Sigmoid colon (tissue), 7 donors: ENCODE results near the gene ACADM. TPM values are rescaled to one million over a fixed set of nuclear protein-coding genes. Genes with fewer than 3 reads are reported as not detected.

Source experiments
- DNase-seq: peaks from one replicate; pipeline ENCODE4 v3.0.0-alpha.2; 2019
- H3K27ac ChIP-seq, 4 donors: fragments of 200-600 bp; sonication (generic); one replicate each; pipeline ENCODE4 v1.5.1; 2016 to 2019; ENCODE audit warnings: mild to moderate bottlenecking in 1 of 4
- H3K27me3 ChIP-seq, 3 donors: fragments of 200-600 bp; sonication (generic); one replicate each; pipeline ENCODE4 v1.5.1; 2019; ENCODE audit warnings: mild to moderate bottlenecking in 1 of 3
- H3K36me3 ChIP-seq, 4 donors: fragments of 200-600 bp; sonication (generic); one replicate each; pipeline ENCODE4 v1.5.1; 2016 to 2019
- H3K4me1 ChIP-seq, 4 donors: fragments of 200-600 bp; sonication (generic); one replicate each; pipeline ENCODE4 v1.5.1; 2017 to 2019
- H3K4me3 ChIP-seq, 4 donors: fragments of 200-600 bp; sonication (generic); one replicate each; pipeline ENCODE4 v1.5.1; 2017 to 2019; ENCODE audit warnings: mild to moderate bottlenecking in 2 of 4, moderate library complexity in 1 of 4
- H3K9me3 ChIP-seq, 4 donors: fragments of 200-600 bp in 3 of 4; sonication (generic) in 3 of 4; one replicate each; pipeline versions ENCODE4 v1.5.1 to v1.6.1; 2013 to 2019
- EP300 ChIP-seq, 4 donors: sonication (generic); formaldehyde crosslinking; IDR thresholded peaks; one replicate each; pipeline ENCODE4 v1.6.1; 2017; ENCODE audit warnings: antibody characterized with exemption in 4 of 4
- POLR2A ChIP-seq, 2 donors: fragments of 450-650 bp; IDR thresholded peaks; one replicate each; pipeline ENCODE4 v1.6.1; 2016; ENCODE audit warnings: antibody characterized with exemption in 2 of 2, mild to moderate bottlenecking in 2 of 2, moderate library complexity in 2 of 2
- POLR2AphosphoS5 ChIP-seq, 4 donors: sonication (generic); formaldehyde crosslinking; IDR thresholded peaks; one replicate each; pipeline ENCODE4 v1.6.1; 2017; ENCODE audit warnings: antibody characterized with exemption in 4 of 4
- WGBS, 2 donors: extraction: QIAGEN DNeasy Blood & Tissue Kit; methylation state at CpG; one replicate each; pipeline ENCODE4 v1.1.7; 2013; 5-methylcytosine and 5-hydroxymethylcytosine counted together
- intact Hi-C: fragments of 100-400 bp; cut with DNase I; formaldehyde crosslinking; loops from one replicate; pipeline ENCODE4 v1.15.1; 2023
- polyA plus RNA-seq, 3 donors: library from polyadenylated mRNA; stranded (reverse); fragments of 200-250 nt; gene quantifications; one replicate each; pipeline ENCODE4 v1.2.3, GENCODE V29; 2013
- total RNA-seq, 4 donors: library from RNA; depleted of rRNA; stranded (reverse); fragments of >200 nt; gene quantifications; one replicate each; pipeline ENCODE4 v1.1.0, GENCODE V29; 2016
- TF ChIP-seq, protein P1 (sequence below), 4 experiments: fragments of 450-650 bp in 3 of 4; fragments of 200-600 bp in 1 of 4; IDR thresholded peaks; one replicate each; pipeline ENCODE4 v1.5.1; 2016 to 2019; ENCODE audit warnings: antibody characterized with exemption in 4 of 4, mild to moderate bottlenecking in 3 of 4, moderate library complexity in 2 of 4
- donor health status: healthy with polysubstance abuse.
- donor health status: Bipolar disorder and iron deficiency.
- donor health status: healthy.

The ACADM gene
- total and polyA plus RNA-seq, 7 donors: 33.0 to 197 (median 63.1) TPM

DNA sequence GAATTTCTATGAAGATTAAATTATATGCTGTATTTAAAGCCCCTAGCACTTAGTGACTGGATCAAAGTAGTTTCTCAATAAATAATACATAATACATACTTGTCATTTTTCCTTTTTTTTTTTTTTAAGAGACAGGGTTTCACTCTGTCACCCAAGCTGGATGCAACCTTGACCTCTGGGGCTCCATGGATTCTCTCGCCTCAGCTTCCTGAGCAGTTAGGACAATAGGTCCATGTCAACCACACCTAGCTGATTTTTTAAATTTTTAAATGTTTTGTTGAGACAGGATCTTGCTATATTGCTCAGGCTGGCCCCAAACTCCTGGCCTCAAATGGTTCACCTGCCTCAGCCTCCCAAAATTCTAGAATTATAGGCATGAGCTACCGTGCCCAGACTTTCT lies 5.9 kb downstream of the ACADM start:
- H3K4me1 ChIP-seq: peaks cover 0 to 26% (median 16%) of the 10 kb centered on the region in 4 donors
- intact Hi-C loops: no loop called here

DNA sequence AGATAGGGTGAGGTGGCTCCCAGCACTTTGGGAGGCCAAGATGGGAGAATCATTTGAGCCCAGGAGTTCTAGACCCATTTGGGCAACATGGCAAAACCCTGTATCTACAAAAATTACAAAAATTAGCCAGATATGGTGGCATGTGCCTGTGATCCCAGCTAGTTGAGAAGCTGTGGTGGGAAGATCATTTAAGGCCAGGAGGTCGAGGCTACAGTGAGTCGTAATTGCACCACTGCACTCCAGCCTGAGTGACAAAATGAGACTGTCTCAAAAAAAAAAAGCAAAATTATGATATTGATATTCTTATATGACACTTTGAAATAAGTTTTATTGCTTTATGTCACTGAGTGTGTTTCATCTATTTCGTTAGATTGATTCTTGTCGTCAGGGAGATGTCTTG lies 7.4 kb downstream of the ACADM start:
- no peaks in the 10 kb centered on the region for H3K27me3 ChIP-seq
- no peak overlapping the region for H3K27ac ChIP-seq
- DNase-seq: no peak
- WGBS, 2 donors: 46 to 82% methylated on average over 4 of the region's 4 CpGs
- no peaks in the 10 kb centered on the region for H3K9me3 ChIP-seq
- TF ChIP-seq, protein P1, sequence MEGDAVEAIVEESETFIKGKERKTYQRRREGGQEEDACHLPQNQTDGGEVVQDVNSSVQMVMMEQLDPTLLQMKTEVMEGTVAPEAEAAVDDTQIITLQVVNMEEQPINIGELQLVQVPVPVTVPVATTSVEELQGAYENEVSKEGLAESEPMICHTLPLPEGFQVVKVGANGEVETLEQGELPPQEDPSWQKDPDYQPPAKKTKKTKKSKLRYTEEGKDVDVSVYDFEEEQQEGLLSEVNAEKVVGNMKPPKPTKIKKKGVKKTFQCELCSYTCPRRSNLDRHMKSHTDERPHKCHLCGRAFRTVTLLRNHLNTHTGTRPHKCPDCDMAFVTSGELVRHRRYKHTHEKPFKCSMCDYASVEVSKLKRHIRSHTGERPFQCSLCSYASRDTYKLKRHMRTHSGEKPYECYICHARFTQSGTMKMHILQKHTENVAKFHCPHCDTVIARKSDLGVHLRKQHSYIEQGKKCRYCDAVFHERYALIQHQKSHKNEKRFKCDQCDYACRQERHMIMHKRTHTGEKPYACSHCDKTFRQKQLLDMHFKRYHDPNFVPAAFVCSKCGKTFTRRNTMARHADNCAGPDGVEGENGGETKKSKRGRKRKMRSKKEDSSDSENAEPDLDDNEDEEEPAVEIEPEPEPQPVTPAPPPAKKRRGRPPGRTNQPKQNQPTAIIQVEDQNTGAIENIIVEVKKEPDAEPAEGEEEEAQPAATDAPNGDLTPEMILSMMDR (IDR thresholded peaks at IDR 0.05): no peak
- TF ChIP-seq POLR2AphosphoS5 (IDR thresholded peaks at IDR 0.05): no peak
- peaks cover 0 to 13% (median 2%) of the 10 kb centered on the region in 4 donors for H3K4me1 ChIP-seq
- peaks cover 4 to 45% (median 10%) of the 10 kb centered on the region in 4 donors for H3K36me3 ChIP-seq
- no peak overlapping the region for H3K4me3 ChIP-seq
- intact Hi-C loops: no loop called here

More for the DNA sequence above, 5.9 kb downstream of the ACADM start:
- no peak overlapping the region for H3K27ac ChIP-seq
- 48% methylated on average over 2 of the region's 2 CpGs for WGBS, 2 donors
- TF ChIP-seq POLR2A (IDR thresholded peaks at IDR 0.05): no peak
- TF ChIP-seq, protein P1 (IDR thresholded peaks at IDR 0.05): no peak
- TF ChIP-seq POLR2AphosphoS5 (IDR thresholded peaks at IDR 0.05): no peak
- TF ChIP-seq EP300 (IDR thresholded peaks at IDR 0.05): no peak
- H3K36me3 ChIP-seq: peaks cover 4 to 30% (median 5%) of the 10 kb centered on the region in 4 donors
- no peaks in the 10 kb centered on the region for H3K27me3 ChIP-seq
- H3K4me3 ChIP-seq: no peak overlapping the region
- no peak for DNase-seq
- no peaks in the 10 kb centered on the region for H3K9me3 ChIP-seq

DNA sequence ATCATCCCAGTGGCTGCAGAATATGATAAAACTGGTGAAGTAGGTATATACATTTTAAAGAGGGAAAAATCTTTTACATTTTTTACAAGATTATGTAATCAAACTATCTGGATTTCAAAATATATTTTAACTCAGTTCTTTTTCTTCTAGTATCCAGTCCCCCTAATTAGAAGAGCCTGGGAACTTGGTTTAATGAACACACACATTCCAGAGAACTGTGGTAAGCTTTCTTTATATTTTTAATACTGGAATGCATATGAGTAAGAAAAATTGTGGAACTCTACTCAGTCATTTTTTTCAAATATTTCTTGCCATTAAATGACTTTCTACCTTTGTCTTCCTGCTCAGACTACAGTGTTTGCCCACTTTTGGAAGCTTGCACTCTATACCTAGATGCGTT lies 8.2 kb downstream of the ACADM start:
- no peak overlapping the region for H3K27ac ChIP-seq
- H3K9me3 ChIP-seq: no peaks in the 10 kb centered on the region
- TF ChIP-seq, protein P1 (IDR thresholded peaks at IDR 0.05): no peak
- TF ChIP-seq POLR2AphosphoS5 (IDR thresholded peaks at IDR 0.05): no peak
- TF ChIP-seq EP300 (IDR thresholded peaks at IDR 0.05): no peak
- no peak for TF ChIP-seq POLR2A (IDR thresholded peaks at IDR 0.05)
- H3K4me3 ChIP-seq: no peak overlapping the region
- WGBS, 2 donors: 50 to 92% methylated on average over 1 of the region's 1 CpG
- H3K36me3 ChIP-seq: peaks cover 4 to 53% (median 10%) of the 10 kb centered on the region in 4 donors
- DNase-seq: no peak
- peaks cover 0 to 5% (median 0%) of the 10 kb centered on the region in 4 donors for H3K4me1 ChIP-seq
- intact Hi-C loops: no loop called here
- no peaks in the 10 kb centered on the region for H3K27me3 ChIP-seq

DNA sequence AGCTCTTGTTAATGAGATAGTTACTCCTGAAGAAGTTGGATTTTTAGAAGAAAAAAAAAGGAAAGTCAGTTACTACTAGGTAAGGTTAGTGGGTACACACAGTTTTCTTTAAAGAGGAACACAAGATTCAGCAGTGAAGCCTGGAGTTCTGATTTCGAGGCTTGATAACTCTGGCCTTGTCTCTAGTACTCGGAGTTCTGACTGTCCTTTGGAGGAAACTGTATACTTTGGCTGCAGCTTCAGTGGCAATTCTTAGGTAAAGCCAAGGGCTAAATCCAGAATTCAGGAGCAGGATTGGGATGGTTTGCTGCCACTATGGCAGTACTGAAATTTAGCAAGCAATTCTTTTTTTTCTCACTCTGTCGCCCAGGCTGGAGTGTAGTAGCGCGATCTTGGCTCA lies 9.2 kb downstream of the ACADM start:
- Histone ChIP-seq H3K4me1 (no peaks in the 10 kb centered on the region), H3K9me3 (no peaks in the 10 kb centered on the region), H3K27me3 (no peaks in the 10 kb centered on the region), H3K4me3 (no peak overlapping the region), H3K27ac (no peak overlapping the region), H3K36me3 (peaks cover 4 to 61% (median 10%) of the 10 kb centered on the region in 4 donors)
- TF ChIP-seq POLR2A (IDR thresholded peaks at IDR 0.05) (no peak), EP300 (IDR thresholded peaks at IDR 0.05) (no peak), POLR2AphosphoS5 (IDR thresholded peaks at IDR 0.05) (no peak)
- TF ChIP-seq, protein P1 (IDR thresholded peaks at IDR 0.05): no peak
- no peak for DNase-seq
- intact Hi-C loops: no loop called here
- 97% methylated on average over 5 of the region's 5 CpGs for WGBS, 2 donors

DNA sequence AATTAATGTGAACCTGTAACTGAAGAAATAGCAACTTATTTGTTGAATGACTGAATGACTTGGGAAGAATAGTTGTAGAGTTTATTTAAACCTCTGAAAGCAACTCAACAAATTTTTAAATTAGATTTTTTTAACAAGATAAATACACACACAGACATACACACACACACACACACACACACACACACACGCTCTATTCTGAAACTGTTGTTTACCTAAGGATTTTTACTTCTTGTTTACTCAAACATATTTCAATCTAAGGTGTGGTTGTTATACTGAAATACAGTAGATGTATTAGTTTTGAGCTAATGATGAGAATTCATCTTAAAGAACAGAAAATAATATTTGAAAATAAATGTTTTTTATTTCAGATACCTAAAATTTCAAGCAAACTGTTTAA lies 11.5 kb downstream of the ACADM start:
- WGBS, 2 donors: 13 to 69% methylated on average over 1 of the region's 1 CpG
- TF ChIP-seq, protein P1 (IDR thresholded peaks at IDR 0.05): no peak
- TF ChIP-seq POLR2AphosphoS5 (IDR thresholded peaks at IDR 0.05) (no peak), EP300 (IDR thresholded peaks at IDR 0.05) (no peak), POLR2A (IDR thresholded peaks at IDR 0.05) (no peak)
- Histone ChIP-seq H3K4me1 (no peaks in the 10 kb centered on the region), H3K27ac (no peak overlapping the region), H3K27me3 (no peaks in the 10 kb centered on the region), H3K4me3 (no peak overlapping the region), H3K36me3 (peaks cover 4 to 84% (median 15%) of the 10 kb centered on the region in 4 donors), H3K9me3 (no peaks in the 10 kb centered on the region)
- intact Hi-C loops: no loop called here
- DNase-seq: no peak
